Adrenal gland (tissue), 5 donors: ENCODE data around the gene MCUR1.

ENCODE experiments used
- POLR2A ChIP-seq, 2 donors: fragments of 450-650 bp; IDR thresholded peaks; one replicate each; pipeline ENCODE4 v1.6.1; 2017; ENCODE audit warnings: antibody characterized with exemption in 2 of 2, mild to moderate bottlenecking in 2 of 2, moderate library complexity in 1 of 2
- TF ChIP-seq, protein P1 (sequence below), 6 experiments: fragments of 450-650 bp in 4 of 6; fragments of 200-600 bp in 2 of 6; sonication (generic) in 1 of 6; IDR thresholded peaks; 1 replicate in 5 of 6; 2 replicates in 1 of 6; pipeline versions ENCODE4 v1.5.1 to v1.8.0; 2016 to 2021; ENCODE audit warnings: antibody characterized with exemption in 6 of 6, mild to moderate bottlenecking in 2 of 6, moderate library complexity in 1 of 6
- donor health status: DM: no; HTN: no; CAD: no.

DNA sequence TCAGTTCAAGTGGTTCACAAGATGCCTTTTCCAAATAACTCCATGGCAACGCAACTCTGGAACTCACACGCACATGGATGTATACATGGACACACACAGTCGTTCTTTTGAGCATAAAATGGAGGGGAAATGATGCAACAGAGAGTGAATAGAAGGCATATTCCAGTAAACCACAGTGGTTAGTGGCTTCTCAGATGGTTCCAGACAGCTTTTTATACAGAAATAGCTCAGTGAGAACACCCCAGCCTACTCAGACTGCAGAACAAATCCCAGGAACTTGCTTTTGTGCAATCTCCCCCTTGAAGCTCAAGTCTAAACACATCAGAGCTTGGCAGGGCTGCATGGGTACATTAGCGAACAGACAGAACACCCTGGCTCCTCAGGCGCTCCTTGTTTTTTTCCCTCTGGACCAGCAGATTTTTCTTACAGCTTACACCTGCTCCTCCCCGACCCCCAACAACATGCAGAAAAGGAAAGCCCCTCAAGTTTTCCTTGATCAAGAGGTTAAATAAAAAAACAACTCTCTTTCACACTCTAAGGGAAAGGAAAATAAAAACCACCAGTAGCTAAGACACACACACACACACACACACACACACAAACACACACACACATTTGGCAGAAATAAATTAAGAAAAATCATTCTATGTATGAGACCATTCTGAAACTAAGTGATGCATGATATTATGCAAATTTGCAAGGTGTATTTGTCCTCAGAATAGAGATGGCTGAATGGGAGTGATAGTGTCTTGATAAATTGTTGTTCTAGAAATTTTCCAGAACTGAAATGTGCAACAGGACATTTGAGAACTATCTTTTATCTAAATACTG lies 51.5 kb downstream of the MCUR1 start:
- TF ChIP-seq, protein P1, sequence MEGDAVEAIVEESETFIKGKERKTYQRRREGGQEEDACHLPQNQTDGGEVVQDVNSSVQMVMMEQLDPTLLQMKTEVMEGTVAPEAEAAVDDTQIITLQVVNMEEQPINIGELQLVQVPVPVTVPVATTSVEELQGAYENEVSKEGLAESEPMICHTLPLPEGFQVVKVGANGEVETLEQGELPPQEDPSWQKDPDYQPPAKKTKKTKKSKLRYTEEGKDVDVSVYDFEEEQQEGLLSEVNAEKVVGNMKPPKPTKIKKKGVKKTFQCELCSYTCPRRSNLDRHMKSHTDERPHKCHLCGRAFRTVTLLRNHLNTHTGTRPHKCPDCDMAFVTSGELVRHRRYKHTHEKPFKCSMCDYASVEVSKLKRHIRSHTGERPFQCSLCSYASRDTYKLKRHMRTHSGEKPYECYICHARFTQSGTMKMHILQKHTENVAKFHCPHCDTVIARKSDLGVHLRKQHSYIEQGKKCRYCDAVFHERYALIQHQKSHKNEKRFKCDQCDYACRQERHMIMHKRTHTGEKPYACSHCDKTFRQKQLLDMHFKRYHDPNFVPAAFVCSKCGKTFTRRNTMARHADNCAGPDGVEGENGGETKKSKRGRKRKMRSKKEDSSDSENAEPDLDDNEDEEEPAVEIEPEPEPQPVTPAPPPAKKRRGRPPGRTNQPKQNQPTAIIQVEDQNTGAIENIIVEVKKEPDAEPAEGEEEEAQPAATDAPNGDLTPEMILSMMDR (IDR thresholded peaks at IDR 0.05), result no peak
- TF ChIP-seq POLR2A (IDR thresholded peaks at IDR 0.05), result no peak
